ENCODE results near the gene WIF1.

WIF1 gene

DNA sequence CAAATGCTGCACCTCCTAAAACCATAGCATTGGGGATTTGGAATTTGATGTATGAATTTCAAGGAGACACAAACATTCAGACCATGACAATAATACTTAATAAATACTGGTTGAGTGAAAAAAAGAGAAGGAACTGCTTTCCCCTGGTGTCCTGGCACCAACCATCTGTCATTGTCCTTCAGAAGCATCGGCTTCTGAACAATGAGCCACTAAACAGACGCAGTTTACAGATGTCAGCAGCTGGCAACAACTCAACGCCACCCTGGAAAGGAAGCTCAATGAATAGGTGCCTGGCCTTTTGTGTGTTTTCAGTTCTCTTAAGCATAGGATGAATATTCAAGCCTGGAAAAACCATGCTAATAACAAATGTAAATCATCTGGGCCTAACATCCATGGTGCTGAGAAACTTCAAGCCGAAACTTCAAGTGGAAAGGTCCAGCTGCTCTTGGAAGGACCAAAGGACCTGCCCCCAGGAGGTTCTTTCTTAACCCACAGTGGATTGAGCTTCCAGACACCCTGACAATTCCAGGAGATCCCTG, 101.3 kb downstream of the WIF1 start:
- DNase-seq, result no peak

DNA sequence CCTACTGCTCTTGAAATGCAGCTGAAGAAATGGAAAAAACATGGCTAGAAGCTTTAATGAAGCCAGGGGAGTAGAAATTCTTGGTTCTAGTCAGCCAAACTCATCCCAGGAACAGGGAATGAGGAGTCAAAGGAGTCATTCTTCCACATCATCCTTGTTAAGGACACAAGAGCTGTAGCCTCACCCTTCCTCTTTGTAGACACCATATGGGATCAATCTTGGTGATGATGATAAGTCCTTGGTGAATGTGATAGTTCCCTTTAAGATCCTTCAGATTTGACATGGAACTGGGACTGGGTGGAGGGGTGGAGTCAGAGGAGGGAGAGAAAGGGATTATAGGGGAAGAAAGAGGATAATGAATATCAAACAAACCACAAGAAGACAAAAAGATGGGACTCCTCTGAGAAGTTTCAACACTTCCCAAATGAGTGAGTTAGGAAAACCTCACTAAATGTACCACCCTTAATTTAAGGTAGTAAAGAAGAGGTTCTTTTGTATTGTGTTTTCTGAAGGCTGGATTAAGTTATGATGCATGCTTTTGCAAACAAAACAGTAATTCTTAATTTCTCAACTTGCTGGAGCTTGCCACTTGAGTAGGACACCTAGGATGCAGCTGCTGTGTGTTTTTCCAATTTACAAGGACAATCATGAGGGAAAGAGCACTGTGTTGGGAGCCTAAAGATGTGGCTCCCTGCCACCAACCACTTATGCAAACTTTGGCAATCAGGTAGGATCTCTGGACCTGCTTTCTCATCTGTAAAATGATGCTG, 104.0 kb downstream of the WIF1 start:
- DNase-seq, result no peak

DNA sequence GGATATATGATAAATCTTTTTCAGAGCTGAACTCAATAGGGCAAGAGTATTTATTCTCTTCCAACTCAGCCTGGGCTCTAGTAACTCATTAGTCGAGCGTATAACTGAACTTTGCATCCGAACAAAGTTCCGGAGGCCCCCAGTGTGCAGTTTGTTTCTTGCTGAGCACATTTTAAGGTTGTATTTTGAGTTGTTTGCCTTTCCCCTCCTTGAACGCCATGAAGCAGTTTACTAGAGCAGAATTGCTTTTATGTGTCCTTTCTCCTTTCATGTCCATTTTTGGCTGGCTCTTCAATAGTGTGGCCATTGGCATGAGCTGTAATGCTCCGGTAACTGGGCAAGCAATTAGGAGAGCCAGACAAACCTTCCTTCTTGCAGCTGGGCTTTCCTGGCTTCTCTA, 105.3 kb downstream of the WIF1 start:
- DNase-seq, result no peak

DNA sequence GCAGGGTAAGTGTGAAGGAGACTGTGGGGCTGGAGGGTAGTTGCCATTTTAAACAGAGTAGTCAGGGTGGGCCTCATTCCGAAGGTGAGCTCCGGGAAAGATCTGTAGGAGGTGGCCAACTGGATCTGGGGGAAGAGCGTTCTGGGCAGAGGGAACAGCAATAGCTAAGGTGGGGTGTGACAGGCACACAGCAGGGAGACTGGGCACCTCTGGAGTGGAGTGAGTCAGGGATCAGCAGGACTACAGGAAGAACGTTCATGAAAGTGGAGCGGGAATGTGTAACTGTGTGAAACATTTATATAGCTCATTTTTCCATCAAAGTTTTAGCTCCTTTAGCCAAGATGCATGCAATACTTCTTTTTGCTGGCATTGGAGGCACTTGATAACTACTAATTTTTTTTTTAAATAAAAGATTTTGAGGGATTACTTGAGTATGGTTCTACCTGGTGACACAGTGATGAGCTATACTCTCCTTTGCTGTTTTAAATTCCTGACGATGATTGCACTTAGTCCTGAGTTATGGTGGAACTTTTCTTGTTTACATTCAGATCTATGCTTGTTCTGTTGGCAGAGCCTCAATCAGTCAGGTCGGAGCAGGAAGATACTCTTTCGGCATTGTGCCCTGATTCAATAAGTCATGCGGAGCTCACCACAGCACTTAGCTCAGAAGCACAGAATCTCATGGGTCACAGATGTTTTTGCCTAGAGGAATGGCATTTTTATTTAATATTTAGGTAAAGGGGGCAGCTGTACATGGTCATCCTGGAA, 106.4 kb downstream of the WIF1 start:
- no peak for DNase-seq

DNA sequence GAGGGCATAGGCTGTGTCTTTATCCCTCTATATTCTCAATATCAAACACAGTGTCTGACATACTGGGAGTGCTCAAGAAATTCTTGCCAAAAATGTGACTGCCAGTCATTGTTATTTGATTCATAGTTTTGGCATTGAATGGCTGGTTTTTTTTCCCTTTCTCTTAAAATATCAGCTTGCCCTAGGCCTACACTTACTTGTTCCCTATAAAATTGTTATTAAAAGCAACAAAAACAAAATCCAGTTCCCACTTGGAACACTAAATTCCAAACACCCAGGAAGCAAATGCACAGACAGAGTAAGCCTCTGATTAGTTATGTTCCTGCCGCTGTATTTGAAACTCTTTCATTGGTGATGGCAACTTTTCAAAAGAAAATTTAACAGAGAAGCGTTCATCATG, 110.7 kb downstream of the WIF1 start:
- no peak for DNase-seq

- DNase-seq, result no peak
These were observed 115.4 kb downstream of the WIF1 start for GRCh38 chr12:65005716-65006115.

GRCh38 chr12:65004270-65004669, 116.8 kb downstream of the WIF1 start:
- DNase-seq, result no peak

Data from activated CD4-positive, CD25-positive, alpha-beta regulatory T cell (primary cell).